LoVo (cell line): ENCODE measurements around the gene CRACDL.
"Not testable (repeated sequence)": the region's sequence is repeated elsewhere in the genome, so short reads cannot be mapped to it uniquely, and the experiment has no call there.

ENCODE experiments used
- DNase-seq: peaks from one replicate; pipeline ENCODE4 v3.0.0-alpha.2; 2016; ENCODE audit warnings: low spot score

Gene CRACDL

GRCh38 chr2:98903767-98904485, 32.1 kb downstream of the CRACDL start:
- no peak for DNase-seq

- no peak for DNase-seq
These were observed 33.0 kb downstream of the CRACDL start for GRCh38 chr2:98903064-98903355.

- no peak for DNase-seq
These were observed 33.6 kb downstream of the CRACDL start for GRCh38 chr2:98902209-98903063.

GRCh38 chr2:98901702-98902101, 34.3 kb downstream of the CRACDL start:
- no peak for DNase-seq

GRCh38 chr2:98901291-98901690, 34.7 kb downstream of the CRACDL start:
- DNase-seq = no peak

GRCh38 chr2:98900721-98901120, 35.3 kb downstream of the CRACDL start:
- no peak for DNase-seq

GRCh38 chr2:98899703-98900078, 36.3 kb downstream of the CRACDL start:
- not testable (repeated sequence) for DNase-seq

GRCh38 chr2:98899041-98899702, 36.9 kb downstream of the CRACDL start:
- DNase-seq = no peak

- no peak for DNase-seq
These were observed 37.6 kb downstream of the CRACDL start for GRCh38 chr2:98898423-98898841.

- DNase-seq = no peak
These were observed 38.3 kb downstream of the CRACDL start for GRCh38 chr2:98897746-98898145.

- no peak for DNase-seq
These were observed 39.1 kb downstream of the CRACDL start for GRCh38 chr2:98896944-98897343.

GRCh38 chr2:98896416-98896815, 39.6 kb downstream of the CRACDL start:
- DNase-seq = no peak

- no peak for DNase-seq
These were observed 40.1 kb downstream of the CRACDL start for GRCh38 chr2:98895901-98896300.

- no peak for DNase-seq
These were observed 40.8 kb downstream of the CRACDL start for GRCh38 chr2:98895221-98895620.

- DNase-seq = no peak
These were observed 41.6 kb downstream of the CRACDL start for GRCh38 chr2:98894331-98895000.

- DNase-seq = no peak
These were observed 42.1 kb downstream of the CRACDL start for GRCh38 chr2:98893911-98894321.

GRCh38 chr2:98892871-98893270, 43.2 kb downstream of the CRACDL start:
- no peak for DNase-seq

- no peak for DNase-seq
These were observed 44.4 kb downstream of the CRACDL start for GRCh38 chr2:98891591-98891990.

- DNase-seq = no peak
These were observed 49.9 kb downstream of the CRACDL start for GRCh38 chr2:98886066-98886554.

GRCh38 chr2:98884658-98885057, 51.4 kb downstream of the CRACDL start:
- no peak for DNase-seq

- no peak for DNase-seq
These were observed 52.2 kb downstream of the CRACDL start for GRCh38 chr2:98883780-98884211.
